SJCRH30 (cell line): ENCODE measurements around the gene KISS1R. TPM values are rescaled to one million over a fixed set of nuclear protein-coding genes. Genes with fewer than 3 reads are reported as not detected.
A peak's percentile ranks its signal among the peaks of the same experiment; 100 is the strongest.
"Not testable (repeated sequence)": the region's sequence is repeated elsewhere in the genome, so short reads cannot be mapped to it uniquely, and the experiment has no call there.

Experiments used
- DNase-seq, 2 experiments: peaks; one replicate each; pipeline ENCODE4 v3.0.0-alpha.2; 2015 to 2020
- H3K27ac ChIP-seq: fragments of 250-450 bp; sonication (Bioruptor Pico); 2 replicates; pipeline ENCODE4 v1.5.1; 2020; ENCODE audit warnings: mild to moderate bottlenecking, moderate library complexity
- H3K27me3 ChIP-seq: fragments of 250-450 bp; sonication (Bioruptor Pico); 2 replicates; pipeline ENCODE4 v1.5.1; 2020; ENCODE audit warnings: mild to moderate bottlenecking, moderate library complexity
- H3K36me3 ChIP-seq: fragments of 250-450 bp; sonication (Bioruptor Pico); 2 replicates; pipeline ENCODE4 v1.5.1; 2020; ENCODE audit warnings: mild to moderate bottlenecking, moderate library complexity
- H3K4me1 ChIP-seq: fragments of 250-450 bp; sonication (Bioruptor Pico); 2 replicates; pipeline ENCODE4 v1.5.1; 2020; ENCODE audit warnings: mild to moderate bottlenecking, moderate library complexity
- H3K4me3 ChIP-seq: fragments of 250-450 bp; sonication (Bioruptor Pico); 2 replicates; pipeline ENCODE4 v1.5.1; 2020; ENCODE audit warnings: mild to moderate bottlenecking, moderate library complexity
- H3K9me3 ChIP-seq: fragments of 250-450 bp; sonication (Bioruptor Pico); replicated peaks from 2 replicates; pipeline ENCODE4 v1.5.1; 2020; ENCODE audit warnings: mild to moderate bottlenecking, moderate library complexity
- total RNA-seq: library from RNA; depleted of rRNA; stranded (reverse); fragments of >200 nt; shearing (Covaris generic); gene quantifications from 2 replicates; pipeline ENCODE4 v1.2.3, GENCODE V29; 2014

The KISS1R gene
- total RNA-seq, 1 experiment from 2014 or later = 0.08 TPM

DNA sequence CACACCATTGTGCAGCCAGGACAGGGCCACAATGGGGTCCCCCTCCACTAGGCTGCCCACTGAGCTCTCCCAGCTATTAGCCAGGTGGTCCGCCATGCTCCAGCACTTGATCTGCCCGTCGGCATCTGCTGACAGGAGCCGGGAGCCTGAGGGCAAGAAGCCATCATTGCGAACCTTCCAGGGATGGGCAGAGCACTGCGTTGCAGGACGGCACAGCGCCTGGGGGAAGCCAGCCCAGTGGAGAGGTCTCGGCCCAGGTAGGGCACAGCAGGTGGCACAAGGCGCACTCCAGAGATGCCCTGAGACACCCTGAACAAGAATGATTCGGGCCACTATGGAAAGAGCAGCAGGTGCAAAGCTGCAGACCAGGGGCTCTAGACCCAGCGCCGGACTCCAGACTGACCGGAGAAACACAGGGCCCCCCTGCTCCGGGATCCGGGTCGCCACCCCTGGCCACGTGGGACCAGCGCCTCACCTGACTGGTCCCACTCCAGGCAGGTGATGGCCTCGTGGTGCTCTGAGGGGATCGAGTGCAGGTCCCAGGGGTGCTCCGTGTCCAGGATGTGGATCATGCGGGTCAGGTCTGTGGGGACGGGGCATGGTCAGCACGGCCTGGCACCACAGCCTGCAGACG lies 27.4 kb upstream of the KISS1R start:
- no peak for DNase-seq
- Histone ChIP-seq H3K27me3 (no peaks in the 10 kb centered on the region), H3K4me1 (no peaks in the 10 kb centered on the region), H3K9me3 (no peaks in the 10 kb centered on the region), H3K36me3 (peaks cover 2% of the 10 kb centered on the region; the same call in 1 of the 2 replicates), H3K27ac (no peak overlapping the region), H3K4me3 (no peak overlapping the region)

DNA sequence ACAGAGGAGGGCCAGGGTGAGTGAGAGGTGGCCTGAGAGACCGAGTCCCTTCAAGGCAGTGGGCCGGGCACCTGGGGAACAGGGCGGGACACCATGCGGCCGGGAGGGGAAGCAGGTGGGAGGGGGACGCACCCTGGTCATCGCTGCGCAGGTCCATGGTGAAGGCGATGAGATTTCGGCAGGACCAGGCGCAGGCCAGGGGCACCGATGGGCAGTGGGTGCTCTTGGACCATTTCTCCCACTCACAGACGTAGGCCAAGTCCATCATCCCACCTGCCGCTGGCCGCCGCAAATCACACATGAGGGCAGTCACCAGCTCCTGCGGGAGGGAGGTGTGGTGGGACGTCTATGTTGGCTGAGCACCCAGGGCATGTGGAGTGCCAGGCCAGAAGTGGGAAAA lies 26.3 kb upstream of the KISS1R start:
- DNase-seq = no peak
- peaks cover 2% of the 10 kb centered on the region; the same call in 1 of the 2 replicates for H3K36me3 ChIP-seq
- no peak overlapping the region for H3K27ac ChIP-seq
- no peaks in the 10 kb centered on the region for H3K9me3 ChIP-seq
- H3K4me3 ChIP-seq = no peak overlapping the region
- no peaks in the 10 kb centered on the region for H3K27me3 ChIP-seq
- H3K4me1 ChIP-seq = no peaks in the 10 kb centered on the region

GRCh38 chr19:891421-892200 lies 25.5 kb upstream of the KISS1R start:
- H3K36me3 ChIP-seq, H3K9me3 ChIP-seq, DNase-seq, H3K27ac ChIP-seq, H3K27me3 ChIP-seq, H3K4me1 ChIP-seq: not testable (repeated sequence)
- peak overlapping the region; percentile 99 for H3K4me3 ChIP-seq

- DNase-seq = peak; percentile 41 to 54
- Histone ChIP-seq H3K27ac (no peak overlapping the region; the same call in 1 of the 2 replicates), H3K4me3 (peak overlapping the region; percentile 99), H3K4me1 (no peaks in the 10 kb centered on the region), H3K27me3 (no peaks in the 10 kb centered on the region), H3K9me3 (no peaks in the 10 kb centered on the region), H3K36me3 (peaks cover 4% of the 10 kb centered on the region; the same call in 1 of the 2 replicates)
Measured at GRCh38 chr19:892243-892893, 24.8 kb upstream of the KISS1R start.

DNA sequence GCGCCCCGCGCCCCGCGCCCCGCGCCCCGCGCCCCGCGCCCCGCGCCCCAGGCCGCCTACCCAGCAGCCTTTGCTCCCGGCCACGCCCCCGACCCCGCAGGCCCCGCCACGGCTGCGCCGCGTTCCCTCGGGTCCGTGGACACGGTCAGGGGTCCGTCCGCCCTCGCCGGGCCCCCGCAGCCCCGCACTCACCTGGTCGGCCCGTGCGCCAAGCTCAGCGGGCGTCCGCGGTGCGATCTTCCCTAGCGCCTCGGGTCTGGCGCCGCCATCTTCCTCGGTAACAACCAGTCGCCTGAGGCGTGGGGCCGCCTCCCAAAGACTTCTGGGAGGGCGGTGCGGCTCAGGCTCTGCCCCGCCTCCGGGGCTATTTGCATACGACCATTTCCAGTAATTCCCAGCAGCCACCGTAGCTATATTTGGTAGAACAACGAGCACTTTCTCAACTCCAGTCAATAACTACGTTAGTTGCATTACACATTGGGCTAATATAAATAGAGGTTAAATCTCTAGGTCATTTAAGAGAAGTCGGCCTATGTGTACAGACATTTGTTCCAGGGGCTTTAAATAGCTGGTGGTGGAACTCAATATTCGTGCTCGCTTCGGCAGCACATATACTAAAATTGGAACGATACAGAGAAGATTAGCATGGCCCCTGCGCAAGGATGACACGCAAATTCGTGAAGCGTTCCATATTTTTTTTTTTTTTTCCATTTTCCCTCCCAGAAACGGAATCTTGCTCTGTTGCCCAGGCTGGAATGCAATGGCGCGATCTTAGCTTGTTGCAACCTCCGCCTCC lies 24.0 kb upstream of the KISS1R start, which contains the start of the genes MED16 and RNU6-9:
TSS of gene MED16 (minus strand) at position 294 of the 796 bp plus-strand sequence. CDS start 2,056 bp downstream, outside the sequence.
TSS of gene RNU6-9 (plus strand) at position 591 of the 796 bp plus-strand sequence.
- Histone ChIP-seq H3K4me3 (peak within 1 kb of the TSS; percentile 99), H3K36me3 (peaks cover 4% of the 10 kb centered on the region; the same call in 1 of the 2 replicates), H3K27ac (peak within 1 kb of the TSS; percentile 94), H3K27me3 (no peaks in the 10 kb centered on the region), H3K9me3 (no peaks in the 10 kb centered on the region), H3K4me1 (no peaks in the 10 kb centered on the region)
- DNase-seq = peak; percentile 93 to 96

GRCh38 chr19:896434-896833 lies 20.7 kb upstream of the KISS1R start:
- Histone ChIP-seq H3K4me3 (no peak overlapping the region), H3K4me1 (no peaks in the 10 kb centered on the region), H3K36me3 (peaks cover 4% of the 10 kb centered on the region; the same call in 1 of the 2 replicates)

DNA sequence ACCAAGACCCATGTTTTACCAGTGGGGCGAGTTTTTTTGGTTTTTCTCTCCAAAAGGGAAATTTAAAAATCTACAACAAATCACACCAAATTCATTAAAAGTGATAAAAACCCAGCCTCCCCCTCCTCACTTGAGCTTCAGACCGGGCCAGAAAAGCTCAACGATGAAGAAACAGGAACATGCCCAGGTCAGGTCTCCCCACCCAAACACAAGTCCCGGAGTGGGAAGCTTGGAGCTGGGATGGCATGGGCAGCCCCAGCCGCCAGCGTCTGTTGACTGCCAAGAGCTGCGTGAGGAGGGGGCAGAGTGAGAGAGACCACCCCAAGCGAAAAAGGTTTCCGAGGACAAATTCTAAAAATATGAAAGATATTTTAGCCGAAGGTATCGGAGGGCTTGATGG lies 20.1 kb upstream of the KISS1R start:
- Histone ChIP-seq H3K9me3 (no peaks in the 10 kb centered on the region), H3K27ac (no peak overlapping the region)
- DNase-seq = no peak

More at GRCh38 chr19:896434-896833, 20.7 kb upstream of the KISS1R start:
- no peak for DNase-seq
- Histone ChIP-seq H3K27me3 (no peaks in the 10 kb centered on the region), H3K9me3 (no peaks in the 10 kb centered on the region), H3K27ac (no peak overlapping the region)

GRCh38 chr19:897442-898039 lies 19.6 kb upstream of the KISS1R start:
- Histone ChIP-seq H3K27ac (no peak overlapping the region), H3K9me3 (no peaks in the 10 kb centered on the region), H3K4me1 (peaks cover 2% of the 10 kb centered on the region; the same call in 1 of the 2 replicates), H3K4me3 (no peak overlapping the region), H3K27me3 (no peaks in the 10 kb centered on the region), H3K36me3 (peaks cover 4% of the 10 kb centered on the region; the same call in 1 of the 2 replicates)
- DNase-seq = no peak

More for the DNA sequence above, 20.1 kb upstream of the KISS1R start:
- Histone ChIP-seq H3K27me3 (no peaks in the 10 kb centered on the region), H3K36me3 (peaks cover 4% of the 10 kb centered on the region; the same call in 1 of the 2 replicates), H3K4me3 (no peak overlapping the region), H3K4me1 (no peaks in the 10 kb centered on the region)

GRCh38 chr19:898663-899062 lies 18.5 kb upstream of the KISS1R start:
- Histone ChIP-seq H3K4me3 (no peak overlapping the region), H3K9me3 (no peaks in the 10 kb centered on the region), H3K27me3 (no peaks in the 10 kb centered on the region), H3K36me3 (peaks cover 4% of the 10 kb centered on the region; the same call in 1 of the 2 replicates), H3K4me1 (peaks cover 4% of the 10 kb centered on the region; the same call in 1 of the 2 replicates), H3K27ac (no peak overlapping the region)
- DNase-seq = peak; percentile 70 to 78

DNA sequence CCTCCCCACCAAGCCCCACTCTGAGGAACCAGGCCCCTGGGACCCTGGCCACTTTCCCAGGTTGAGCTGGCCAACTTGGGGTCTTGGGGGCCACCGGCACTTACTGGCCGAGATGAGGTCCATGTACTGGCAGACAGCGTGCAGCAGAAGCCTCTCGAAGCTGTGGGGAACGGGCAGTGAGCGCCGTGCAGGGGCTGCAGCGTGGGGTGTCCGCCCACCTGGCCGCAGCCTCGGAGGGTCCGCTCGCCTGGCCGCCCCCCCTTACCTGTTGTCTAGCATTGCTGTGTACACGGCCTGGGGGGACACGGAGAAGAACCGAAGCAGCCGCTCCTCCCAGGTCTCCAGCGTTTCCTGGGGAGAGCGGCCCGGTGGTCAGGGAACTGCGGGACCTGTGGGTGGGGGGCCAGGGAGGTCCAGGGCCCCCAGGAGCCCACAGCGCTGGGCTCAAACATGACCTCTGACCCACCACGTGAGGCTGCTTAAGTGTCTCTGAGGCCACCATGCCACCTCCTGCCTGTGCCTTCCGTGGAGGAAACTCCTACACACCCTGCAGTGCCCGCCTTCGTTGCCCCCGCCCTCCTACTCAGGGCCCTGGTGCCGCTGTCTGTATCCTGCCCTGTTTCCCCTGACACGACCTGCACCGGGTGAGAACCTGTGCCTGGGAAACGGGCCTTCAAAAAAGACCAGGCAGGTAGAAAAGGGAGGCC lies 17.6 kb upstream of the KISS1R start:
- Histone ChIP-seq H3K9me3 (no peaks in the 10 kb centered on the region), H3K27me3 (no peaks in the 10 kb centered on the region), H3K36me3 (peaks cover 4% of the 10 kb centered on the region; the same call in 1 of the 2 replicates), H3K4me1 (peaks cover 8% of the 10 kb centered on the region; the same call in 1 of the 2 replicates), H3K4me3 (no peak overlapping the region), H3K27ac (no peak overlapping the region)
- DNase-seq = no peak

DNA sequence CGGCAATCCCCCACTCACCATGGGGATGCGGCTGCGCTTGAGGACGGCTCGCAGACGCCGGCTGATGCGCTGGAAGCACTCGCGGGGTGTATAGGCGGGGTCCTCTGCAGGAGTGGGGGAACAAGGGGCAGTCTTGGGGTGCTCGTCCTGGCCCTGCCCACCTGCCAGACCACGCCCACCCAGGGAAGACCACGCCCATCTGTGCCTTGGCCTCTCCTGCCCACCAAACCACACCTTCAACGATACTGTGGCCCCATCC lies 17.2 kb upstream of the KISS1R start:
- no peaks in the 10 kb centered on the region for H3K9me3 ChIP-seq
- H3K36me3 ChIP-seq = peaks cover 4% of the 10 kb centered on the region; the same call in 1 of the 2 replicates
- H3K4me1 ChIP-seq = peaks cover 8% of the 10 kb centered on the region; the same call in 1 of the 2 replicates
- no peaks in the 10 kb centered on the region for H3K27me3 ChIP-seq
- H3K4me3 ChIP-seq = no peak overlapping the region
- no peak for DNase-seq
- H3K27ac ChIP-seq = no peak overlapping the region

GRCh38 chr19:900302-901111 lies 16.6 kb upstream of the KISS1R start:
- H3K9me3 ChIP-seq = no peaks in the 10 kb centered on the region
- H3K36me3 ChIP-seq = peaks cover 4% of the 10 kb centered on the region; the same call in 1 of the 2 replicates
- no peak overlapping the region for H3K27ac ChIP-seq
- H3K4me3 ChIP-seq = no peak overlapping the region
- H3K27me3 ChIP-seq = no peaks in the 10 kb centered on the region
- peak; percentile 39 to 56 for DNase-seq
- H3K4me1 ChIP-seq = peaks cover 8% of the 10 kb centered on the region; the same call in 1 of the 2 replicates
